IPS DF 4.7 (cell line): ENCODE results near the gene RRP9.
"Not testable (repeated sequence)": the region's sequence is repeated elsewhere in the genome, so short reads cannot be mapped to it uniquely, and the experiment has no call there.

Experiments used
- DNase-seq: peaks from one replicate; pipeline ENCODE4 v3.0.0-alpha.2; 2013; ENCODE audit warnings: low spot score; ENCODE audit errors: extremely low read depth

Gene RRP9, protein sequence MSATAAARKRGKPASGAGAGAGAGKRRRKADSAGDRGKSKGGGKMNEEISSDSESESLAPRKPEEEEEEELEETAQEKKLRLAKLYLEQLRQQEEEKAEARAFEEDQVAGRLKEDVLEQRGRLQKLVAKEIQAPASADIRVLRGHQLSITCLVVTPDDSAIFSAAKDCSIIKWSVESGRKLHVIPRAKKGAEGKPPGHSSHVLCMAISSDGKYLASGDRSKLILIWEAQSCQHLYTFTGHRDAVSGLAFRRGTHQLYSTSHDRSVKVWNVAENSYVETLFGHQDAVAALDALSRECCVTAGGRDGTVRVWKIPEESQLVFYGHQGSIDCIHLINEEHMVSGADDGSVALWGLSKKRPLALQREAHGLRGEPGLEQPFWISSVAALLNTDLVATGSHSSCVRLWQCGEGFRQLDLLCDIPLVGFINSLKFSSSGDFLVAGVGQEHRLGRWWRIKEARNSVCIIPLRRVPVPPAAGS

DNA sequence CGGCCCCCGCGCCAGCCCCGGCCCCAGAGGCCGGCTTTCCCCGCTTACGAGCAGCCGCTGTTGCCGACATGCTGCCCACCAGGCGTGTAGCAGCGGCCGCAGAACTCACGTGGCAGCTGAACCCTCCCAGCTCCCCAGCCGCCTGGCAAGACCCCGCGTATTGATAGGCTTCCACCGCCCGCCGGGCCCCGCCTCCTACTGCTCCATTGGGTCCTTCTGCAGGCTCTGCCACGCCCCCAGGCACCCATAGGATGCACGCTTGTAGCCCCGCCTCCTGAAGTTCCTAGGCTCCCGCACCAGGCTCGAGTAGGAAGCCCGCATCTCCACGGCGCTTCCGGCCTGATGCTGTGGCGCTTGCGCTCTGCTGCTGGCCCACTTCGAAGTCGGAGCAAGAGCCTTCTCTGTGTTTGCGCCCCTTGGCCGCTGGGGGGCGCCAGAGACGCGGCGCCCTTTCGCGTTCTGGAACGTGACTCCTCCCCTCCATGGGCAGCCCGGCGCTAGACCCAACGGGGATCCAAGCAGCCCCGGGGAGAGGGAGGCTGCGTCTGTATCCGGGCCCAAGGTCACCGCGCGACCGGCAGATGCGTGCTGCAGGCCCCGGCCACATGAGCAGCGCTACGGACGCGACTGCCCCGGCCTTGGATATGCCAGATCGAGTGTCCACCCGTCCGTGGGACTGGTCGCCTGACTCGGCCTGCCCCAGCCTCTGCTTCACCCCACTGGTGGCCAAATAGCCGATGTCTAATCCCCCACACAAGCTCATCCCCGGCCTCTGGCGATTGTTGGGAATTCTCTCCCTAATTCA, at the start of gene RRP9, which contains the start of gene PARP3:
RRP9 (minus strand) TSS at position 107 of the 805 bp plus-strand sequence; CDS start at position 70, 37 bp downstream.
PARP3 (plus strand) TSS at position 566 of the 805 bp plus-strand sequence. CDS start 993 bp downstream, outside the sequence.
- DNase-seq, result peak; percentile 96

GRCh38 chr3:51990501-51990971, 48.8 kb upstream of the RRP9 start:
- DNase-seq, result not testable (repeated sequence)

DNA sequence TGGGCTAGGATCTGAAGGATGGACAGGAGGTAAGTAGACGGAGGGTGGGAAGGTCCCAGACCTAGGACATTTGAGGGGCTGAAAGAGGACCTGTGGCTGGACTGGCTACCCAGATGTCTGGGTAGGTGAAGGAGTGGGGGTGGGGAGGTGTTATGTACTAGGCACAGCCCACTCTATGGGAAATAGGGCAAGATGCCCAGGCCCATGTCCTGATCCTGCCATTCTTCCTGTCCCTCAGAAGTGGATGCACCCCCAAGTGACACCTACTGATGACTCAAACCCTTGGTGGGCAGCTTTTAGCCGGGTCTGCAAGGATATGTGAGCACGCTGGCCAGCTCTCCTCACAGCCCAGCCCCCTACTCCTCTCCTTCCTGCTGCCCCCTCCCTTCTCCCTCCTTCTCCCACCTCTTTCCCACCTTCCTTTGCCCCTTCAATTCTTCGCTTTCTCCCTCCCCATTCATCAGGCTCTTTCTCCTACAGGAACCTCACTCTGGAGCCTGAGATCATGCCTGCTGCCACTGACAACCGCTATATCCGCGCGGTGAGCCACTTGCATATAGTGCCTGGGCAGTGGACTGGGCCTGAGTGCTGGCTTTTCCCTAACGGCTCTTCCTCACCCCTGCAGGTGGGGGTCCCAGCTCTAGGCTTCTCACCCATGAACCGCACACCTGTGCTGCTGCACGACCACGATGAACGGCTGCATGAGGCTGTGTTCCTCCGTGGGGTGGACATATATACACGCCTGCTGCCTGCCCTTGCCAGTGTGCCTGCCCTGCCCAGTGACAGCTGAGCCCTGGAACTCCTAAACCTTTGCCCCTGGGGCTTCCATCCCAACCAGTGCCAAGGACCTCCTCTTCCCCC, 46.8 kb upstream of the RRP9 start:
- no peak for DNase-seq

DNA sequence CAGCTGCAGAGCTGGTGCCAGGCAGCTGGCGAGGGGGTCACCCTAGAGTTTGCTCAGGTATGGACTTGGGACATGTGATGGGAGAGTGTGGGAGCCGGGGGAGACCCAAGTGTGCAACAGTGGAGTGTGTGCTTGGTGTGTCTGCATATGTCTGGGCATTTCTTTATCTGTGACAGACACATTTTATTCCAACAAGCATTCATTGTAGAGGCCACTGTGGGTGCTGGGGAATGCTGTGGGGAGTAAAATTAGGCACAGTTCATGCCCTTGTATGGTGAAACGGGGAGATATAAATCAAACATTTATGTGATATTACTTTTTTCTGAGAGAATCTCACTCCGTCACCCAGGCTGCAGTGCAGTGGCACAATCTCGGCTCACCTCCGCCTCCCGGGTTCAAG, 45.9 kb upstream of the RRP9 start:
- DNase-seq, result no peak

GRCh38 chr3:51986010-51986947, 44.6 kb upstream of the RRP9 start:
- DNase-seq, result no peak

DNA sequence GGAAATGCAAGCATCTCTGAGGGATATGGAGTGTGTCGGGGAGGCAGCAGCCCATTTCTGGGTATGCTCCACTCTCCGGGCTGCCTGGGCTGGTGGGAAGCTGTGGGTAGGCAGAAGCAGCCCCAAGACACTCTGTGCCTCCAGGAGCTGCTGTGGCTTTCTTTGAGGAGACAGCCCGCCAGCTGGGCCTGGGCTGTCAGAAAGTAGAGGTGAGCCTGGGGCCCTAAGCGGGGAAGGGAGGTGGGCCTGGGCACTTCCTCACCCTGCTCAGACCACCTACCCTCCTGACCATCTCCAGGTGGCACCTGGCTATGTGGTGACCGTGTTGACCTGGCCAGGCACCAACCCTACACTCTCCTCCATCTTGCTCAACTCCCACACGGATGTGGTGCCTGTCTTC, 43.4 kb upstream of the RRP9 start:
- DNase-seq, result no peak

DNA sequence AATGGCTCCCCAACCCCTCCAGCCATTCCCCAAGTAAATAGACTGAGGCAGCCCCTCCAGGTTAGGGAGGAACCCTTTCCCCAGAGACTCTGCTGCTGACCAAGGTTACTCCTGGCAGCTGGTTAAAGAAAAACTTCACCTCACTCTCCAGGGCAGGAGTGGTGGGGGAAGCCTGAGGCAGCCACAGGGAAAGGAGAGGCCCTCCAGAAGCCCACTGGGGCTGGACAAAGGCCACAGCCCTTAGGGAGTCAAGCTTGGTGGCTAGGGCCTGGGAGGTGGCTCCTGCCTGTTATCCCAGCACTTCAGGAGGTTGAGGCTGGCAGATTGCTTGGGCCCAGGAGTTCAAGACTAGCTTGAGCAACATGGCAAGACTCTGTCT, 42.6 kb upstream of the RRP9 start:
- DNase-seq, result no peak

- DNase-seq, result no peak
Observed at GRCh38 chr3:51983578-51984268, 42.0 kb upstream of the RRP9 start.

DNA sequence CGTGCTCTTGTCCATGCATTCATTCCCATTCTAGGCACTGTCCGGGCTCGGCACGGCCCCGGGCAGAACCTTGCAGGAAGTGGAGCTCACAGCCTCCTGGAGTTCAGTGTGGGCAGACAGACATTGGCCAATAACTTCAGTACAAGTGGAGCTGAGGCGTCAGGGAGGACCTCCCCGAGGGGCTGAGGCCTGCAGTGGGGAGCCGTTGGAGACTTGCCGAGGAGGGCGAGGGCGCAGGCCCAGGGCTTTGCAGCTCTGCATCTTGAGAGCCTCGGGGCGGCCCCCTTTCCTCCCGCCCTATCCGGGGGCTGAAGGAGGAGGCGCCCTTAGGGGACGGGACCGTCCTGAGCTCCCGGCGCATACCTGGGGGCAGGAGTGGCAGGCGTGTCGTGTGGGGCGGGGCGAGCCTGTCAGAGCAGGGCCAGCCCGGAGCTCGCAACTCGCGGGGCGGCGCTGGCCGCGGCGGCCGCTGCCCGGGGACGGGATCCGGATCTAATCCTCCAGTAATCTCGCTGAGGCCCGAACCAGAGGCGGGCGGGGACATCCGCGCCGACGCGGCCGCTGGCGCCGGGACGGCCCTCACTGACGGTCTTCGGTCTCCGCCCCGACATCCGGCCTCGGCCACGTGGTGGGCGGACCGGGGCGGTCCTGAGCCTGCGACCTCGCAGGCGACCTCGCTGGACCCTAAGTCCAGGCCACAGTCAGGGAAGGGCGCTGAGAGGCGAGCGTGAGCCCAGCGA, 41.3 kb upstream of the RRP9 start, which contains the start of gene ACY1:
ACY1 (plus strand) TSS at position 698 of the 740 bp plus-strand sequence. CDS start 530 bp downstream, outside the sequence.
- no peak for DNase-seq

GRCh38 chr3:51982352-51982837, 40.7 kb upstream of the RRP9 start:
- DNase-seq, result no peak

GRCh38 chr3:51980253-51980652, 38.5 kb upstream of the RRP9 start:
- DNase-seq, result no peak

DNA sequence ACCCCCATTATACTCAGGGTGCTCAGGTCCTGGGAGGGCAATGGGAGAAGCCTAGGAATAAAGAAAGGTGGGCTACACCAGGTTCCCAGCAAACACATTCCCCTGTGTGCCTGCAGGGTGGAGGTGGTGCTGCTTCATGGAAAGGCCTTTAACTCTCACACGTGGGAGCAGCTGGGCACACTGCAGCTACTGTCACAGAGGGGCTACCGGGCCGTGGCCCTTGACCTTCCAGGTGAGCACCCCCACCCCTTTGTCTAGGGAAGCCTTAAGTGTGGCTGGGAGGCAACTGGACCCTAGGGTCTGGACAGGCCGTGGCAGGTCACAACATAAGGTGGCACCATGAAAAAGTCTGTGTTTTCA, 36.4 kb upstream of the RRP9 start:
- no peak for DNase-seq

GRCh38 chr3:51977446-51978142, 35.9 kb upstream of the RRP9 start:
- no peak for DNase-seq

- no peak for DNase-seq
Observed at GRCh38 chr3:51975852-51976549, 34.3 kb upstream of the RRP9 start.

- DNase-seq, result no peak
Observed at GRCh38 chr3:51974963-51975851, 33.5 kb upstream of the RRP9 start, which contains the start of gene ABHD14A. TSS of gene ABHD14A (plus strand) at chr3:51975064. CDS start at chr3:51975136, 72 bp downstream.
